OCI-LY1 (cell line): Measurements from ENCODE around the gene ACTL8.

ENCODE experiments used
- EZH2 ChIP-seq: fragments of 200-600 bp; sonication (generic), shearing (Covaris generic); IDR thresholded peaks from 2 replicates; pipeline ENCODE4 v1.8.0; 2017; ENCODE audit warnings: borderline replicate concordance, mixed run types, mild to moderate bottlenecking, antibody characterized with exemption, low read length, moderate library complexity, mixed read lengths
- TF ChIP-seq, protein P1 (sequence below): fragments of 200-600 bp; sonication (generic), shearing (Covaris generic); IDR thresholded peaks from 2 replicates; pipeline ENCODE4 v1.5.1; 2017; ENCODE audit warnings: mild to moderate bottlenecking, antibody characterized with exemption, low read length, moderate library complexity, mixed read lengths

DNA sequence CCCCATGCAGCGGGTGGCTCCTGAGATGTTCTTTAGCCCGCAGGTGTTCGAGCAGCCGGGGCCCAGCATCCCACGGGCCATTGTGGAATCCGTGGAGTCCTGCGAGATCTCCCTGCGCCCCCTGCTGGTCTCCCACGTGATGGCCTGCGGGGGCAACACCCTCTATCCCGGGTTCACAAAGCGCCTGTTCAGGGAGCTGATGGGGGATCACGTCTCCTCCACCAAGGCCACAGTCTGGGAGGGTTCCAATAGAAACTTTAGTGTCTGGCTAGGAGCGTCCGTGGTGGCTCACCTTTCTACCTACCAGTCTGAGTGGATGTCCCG is 71.0 kb downstream of the ACTL8 start:
- TF ChIP-seq, protein P1, sequence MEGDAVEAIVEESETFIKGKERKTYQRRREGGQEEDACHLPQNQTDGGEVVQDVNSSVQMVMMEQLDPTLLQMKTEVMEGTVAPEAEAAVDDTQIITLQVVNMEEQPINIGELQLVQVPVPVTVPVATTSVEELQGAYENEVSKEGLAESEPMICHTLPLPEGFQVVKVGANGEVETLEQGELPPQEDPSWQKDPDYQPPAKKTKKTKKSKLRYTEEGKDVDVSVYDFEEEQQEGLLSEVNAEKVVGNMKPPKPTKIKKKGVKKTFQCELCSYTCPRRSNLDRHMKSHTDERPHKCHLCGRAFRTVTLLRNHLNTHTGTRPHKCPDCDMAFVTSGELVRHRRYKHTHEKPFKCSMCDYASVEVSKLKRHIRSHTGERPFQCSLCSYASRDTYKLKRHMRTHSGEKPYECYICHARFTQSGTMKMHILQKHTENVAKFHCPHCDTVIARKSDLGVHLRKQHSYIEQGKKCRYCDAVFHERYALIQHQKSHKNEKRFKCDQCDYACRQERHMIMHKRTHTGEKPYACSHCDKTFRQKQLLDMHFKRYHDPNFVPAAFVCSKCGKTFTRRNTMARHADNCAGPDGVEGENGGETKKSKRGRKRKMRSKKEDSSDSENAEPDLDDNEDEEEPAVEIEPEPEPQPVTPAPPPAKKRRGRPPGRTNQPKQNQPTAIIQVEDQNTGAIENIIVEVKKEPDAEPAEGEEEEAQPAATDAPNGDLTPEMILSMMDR: peak; percentile 62; the same call in 1 of the 2 replicates
- no peak for TF ChIP-seq EZH2
